G401 (cell line): ENCODE data around the gene PDZD2. TPM values are rescaled to one million over a fixed set of nuclear protein-coding genes. Genes with fewer than 3 reads are reported as not detected.
"Not testable (repeated sequence)": the region's sequence is repeated elsewhere in the genome, so short reads cannot be mapped to it uniquely, and the experiment has no call there.

Source experiments
- DNase-seq: peaks from one replicate; pipeline ENCODE4 v3.0.0-alpha.2; 2015; ENCODE audit warnings: low spot score
- in situ Hi-C: cut with HindIII; loops from 2 replicates; pipeline ENCODE4 v1.10.0; 2016; ENCODE audit warnings: low sequenced_read_pairs, mixed read lengths
- total RNA-seq: library from RNA; depleted of rRNA; stranded (reverse); fragments of >200 nt; shearing (Covaris generic); gene quantifications from 2 replicates; pipeline ENCODE4 v1.2.3, GENCODE V29; 2014

The PDZD2 gene
- total RNA-seq, 1 experiment from 2014 or later, result 9.3 TPM

- in situ Hi-C loops, result no loop called here
- no peak for DNase-seq
Observed at GRCh38 chr5:32066448-32066847, 427.5 kb downstream of the PDZD2 start.

GRCh38 chr5:32067774-32068470, 429.0 kb downstream of the PDZD2 start:
- in situ Hi-C loops, result no loop called here
- no peak for DNase-seq

GRCh38 chr5:32068561-32068960, 429.6 kb downstream of the PDZD2 start:
- DNase-seq, result no peak
- in situ Hi-C loops, result no loop called here

DNA sequence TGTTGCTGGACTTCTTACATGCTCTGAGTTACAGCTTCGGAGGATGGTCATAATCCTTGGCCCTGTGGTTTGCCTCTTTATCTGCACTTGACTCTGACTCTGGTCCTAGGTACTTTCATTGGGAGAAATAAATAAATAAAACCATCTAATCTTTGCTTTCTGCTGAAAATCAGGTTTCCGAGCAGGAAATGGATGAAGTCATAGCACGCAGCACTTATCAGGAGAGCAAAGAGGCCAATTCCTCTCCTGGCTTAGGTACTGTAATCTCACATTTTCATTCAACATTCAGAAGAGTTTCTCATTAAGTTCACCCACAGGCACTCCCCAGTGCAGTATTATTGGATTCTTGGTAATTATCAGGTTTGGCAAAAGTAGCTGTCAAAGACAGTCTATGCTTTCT, 430.5 kb downstream of the PDZD2 start:
- DNase-seq, result no peak
- in situ Hi-C loops, result no loop called here

GRCh38 chr5:32071351-32071944, 432.5 kb downstream of the PDZD2 start:
- DNase-seq, result no peak
- in situ Hi-C loops, result no loop called here

GRCh38 chr5:32072054-32072453, 433.1 kb downstream of the PDZD2 start:
- in situ Hi-C loops, result no loop called here
- no peak for DNase-seq

GRCh38 chr5:32074401-32074800, 435.5 kb downstream of the PDZD2 start:
- no peak for DNase-seq
- in situ Hi-C loops, result no loop called here

DNA sequence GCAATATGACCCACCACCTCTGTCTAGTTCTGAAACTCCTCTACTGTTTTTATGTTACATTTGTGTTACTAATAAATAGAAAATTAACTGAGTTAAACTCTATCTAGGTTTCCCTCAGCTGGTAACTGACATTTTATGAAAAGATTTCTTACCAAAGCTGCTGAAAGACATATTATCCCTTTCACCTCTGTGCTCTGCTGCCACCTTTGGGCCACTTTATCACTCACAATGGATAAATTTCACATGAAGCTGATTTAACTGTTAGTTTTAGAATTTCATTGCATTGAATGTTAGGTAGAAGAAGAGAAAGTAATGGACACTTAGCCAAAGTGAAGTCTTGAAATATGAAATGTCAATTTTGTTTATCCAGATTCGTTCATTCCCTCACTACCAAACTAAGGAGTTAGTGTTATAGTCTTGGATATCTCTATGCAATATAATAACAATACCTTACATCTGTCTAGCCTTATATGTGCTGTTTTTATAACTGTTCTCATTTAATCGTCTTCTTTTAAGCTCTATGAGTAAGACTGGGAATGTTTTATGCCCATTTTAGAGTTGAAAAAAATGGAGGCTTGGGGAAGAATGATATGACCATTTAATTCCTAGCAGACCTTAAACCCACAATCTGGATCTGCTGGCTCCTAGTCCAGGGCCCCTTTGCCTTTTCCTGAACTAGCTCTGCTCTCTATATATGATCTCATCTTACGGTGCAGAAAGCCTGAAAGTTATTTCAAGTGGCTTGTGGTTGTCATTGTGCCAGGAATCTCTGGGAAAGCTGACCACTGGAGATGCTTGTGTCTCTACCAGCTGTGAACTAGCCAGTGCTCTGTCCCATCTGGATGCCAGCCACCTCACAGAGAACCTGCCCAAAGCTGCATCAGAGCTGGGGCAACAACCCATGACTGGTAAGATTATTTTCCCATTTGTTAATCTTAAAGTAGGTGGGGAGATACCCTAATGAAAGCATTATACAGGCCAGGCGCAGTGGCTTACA, 438.1 kb downstream of the PDZD2 start:
- peak; percentile 49 for DNase-seq
- in situ Hi-C loops, result no loop called here

DNA sequence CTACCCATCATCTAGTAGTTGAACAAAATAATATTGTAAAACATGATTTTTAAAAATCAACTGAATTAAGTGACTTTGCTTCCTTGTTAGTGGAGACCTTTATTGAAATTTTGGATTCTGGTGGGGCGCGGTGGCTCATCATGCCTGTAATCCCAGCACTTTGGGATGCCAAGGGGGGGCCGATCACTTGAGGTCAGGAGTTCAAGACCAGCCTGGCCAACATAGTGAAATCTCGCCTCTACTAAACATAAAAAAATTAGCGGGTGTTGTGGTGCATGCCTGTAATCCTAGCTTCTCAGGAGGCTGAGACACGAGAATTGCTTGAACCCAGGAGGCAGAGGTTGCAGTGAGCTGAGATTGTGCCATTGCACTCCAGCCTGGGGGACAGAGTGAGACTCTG, 439.9 kb downstream of the PDZD2 start:
- in situ Hi-C loops, DNase-seq: not testable (repeated sequence)

GRCh38 chr5:32080565-32080964, 441.6 kb downstream of the PDZD2 start:
- in situ Hi-C loops, DNase-seq: not testable (repeated sequence)

DNA sequence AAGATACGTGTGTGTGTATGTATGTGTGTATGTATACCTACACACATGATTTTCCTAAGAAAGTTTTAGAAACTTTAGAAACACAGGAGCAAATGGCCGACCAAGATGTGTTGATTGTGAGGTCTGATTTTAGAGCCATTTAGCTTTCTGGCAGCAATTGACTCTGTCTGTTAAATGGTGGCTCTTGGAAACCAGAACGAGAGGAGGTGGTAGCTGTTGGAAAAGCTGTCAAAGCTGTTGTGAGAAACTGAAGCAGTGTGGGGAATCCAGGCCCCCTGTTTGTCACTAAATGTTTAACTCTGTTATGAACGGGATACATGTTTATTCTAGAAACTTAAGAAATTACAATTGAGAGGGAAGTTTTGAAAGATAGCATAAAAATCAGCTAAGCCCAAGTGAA, 443.8 kb downstream of the PDZD2 start:
- in situ Hi-C loops, result no loop called here
- no peak for DNase-seq

- DNase-seq, result peak; percentile 34
Observed at GRCh38 chr5:32083981-32084430, 445.1 kb downstream of the PDZD2 start.

GRCh38 chr5:32087086-32088082, 448.5 kb downstream of the PDZD2 start:
- in situ Hi-C loops, result no loop called here

More at GRCh38 chr5:32083981-32084430, 445.1 kb downstream of the PDZD2 start:
- in situ Hi-C loops, result no loop called here

GRCh38 chr5:32088214-32088613, 449.3 kb downstream of the PDZD2 start:
- in situ Hi-C loops, result no loop called here
- DNase-seq, result no peak

More at GRCh38 chr5:32087086-32088082, 448.5 kb downstream of the PDZD2 start:
- no peak for DNase-seq

DNA sequence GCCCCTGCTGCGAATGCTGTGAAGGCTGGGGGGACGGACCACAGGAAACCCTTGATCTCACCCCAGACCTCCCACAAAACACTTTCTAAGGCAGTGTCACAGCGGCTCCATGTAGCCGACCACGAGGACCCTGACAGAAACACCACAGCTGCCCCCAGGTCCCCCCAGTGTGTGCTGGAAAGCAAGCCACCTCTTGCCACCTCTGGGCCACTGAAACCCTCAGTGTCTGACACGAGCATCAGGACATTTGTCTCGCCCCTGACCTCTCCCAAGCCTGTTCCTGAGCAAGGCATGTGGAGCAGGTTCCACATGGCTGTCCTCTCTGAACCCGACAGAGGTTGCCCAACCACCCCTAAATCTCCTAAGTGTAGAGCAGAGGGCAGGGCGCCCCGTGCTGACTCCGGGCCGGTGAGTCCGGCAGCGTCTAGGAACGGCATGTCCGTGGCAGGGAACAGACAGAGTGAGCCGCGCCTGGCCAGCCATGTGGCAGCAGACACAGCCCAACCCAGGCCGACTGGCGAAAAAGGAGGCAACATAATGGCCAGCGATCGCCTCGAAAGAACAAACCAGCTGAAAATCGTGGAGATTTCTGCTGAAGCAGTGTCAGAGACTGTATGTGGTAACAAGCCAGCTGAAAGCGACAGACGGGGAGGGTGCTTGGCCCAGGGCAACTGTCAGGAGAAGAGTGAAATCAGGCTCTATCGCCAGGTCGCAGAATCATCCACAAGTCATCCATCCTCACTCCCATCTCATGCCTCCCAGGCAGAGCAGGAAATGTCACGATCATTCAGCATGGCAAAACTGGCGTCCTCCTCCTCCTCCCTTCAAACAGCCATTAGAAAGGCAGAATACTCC, 450.4 kb downstream of the PDZD2 start:
- in situ Hi-C loops, result no loop called here
- DNase-seq, result no peak

DNA sequence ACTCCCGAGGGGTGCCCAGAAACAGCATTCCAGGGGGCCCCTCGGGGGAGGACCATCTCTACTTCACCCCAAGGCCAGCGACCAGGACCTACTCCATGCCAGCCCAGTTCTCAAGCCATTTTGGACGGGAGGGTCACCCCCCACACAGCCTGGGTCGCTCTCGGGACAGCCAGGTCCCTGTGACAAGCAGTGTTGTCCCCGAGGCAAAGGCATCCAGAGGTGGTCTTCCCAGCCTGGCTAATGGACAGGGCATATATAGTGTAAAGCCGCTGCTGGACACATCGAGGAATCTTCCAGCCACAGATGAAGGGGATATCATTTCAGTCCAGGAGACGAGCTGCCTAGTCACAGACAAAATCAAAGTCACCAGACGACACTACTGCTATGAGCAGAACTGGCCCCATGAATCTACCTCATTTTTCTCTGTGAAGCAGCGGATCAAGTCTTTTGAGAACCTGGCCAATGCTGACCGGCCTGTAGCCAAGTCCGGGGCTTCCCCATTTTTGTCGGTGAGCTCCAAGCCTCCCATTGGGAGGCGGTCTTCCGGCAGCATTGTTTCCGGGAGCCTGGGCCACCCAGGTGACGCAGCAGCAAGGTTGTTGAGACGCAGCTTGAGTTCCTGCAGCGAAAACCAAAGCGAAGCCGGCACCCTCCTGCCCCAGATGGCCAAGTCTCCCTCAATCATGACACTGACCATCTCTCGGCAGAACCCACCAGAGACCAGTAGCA, 451.3 kb downstream of the PDZD2 start:
- no peak for DNase-seq
- in situ Hi-C loops, result no loop called here

DNA sequence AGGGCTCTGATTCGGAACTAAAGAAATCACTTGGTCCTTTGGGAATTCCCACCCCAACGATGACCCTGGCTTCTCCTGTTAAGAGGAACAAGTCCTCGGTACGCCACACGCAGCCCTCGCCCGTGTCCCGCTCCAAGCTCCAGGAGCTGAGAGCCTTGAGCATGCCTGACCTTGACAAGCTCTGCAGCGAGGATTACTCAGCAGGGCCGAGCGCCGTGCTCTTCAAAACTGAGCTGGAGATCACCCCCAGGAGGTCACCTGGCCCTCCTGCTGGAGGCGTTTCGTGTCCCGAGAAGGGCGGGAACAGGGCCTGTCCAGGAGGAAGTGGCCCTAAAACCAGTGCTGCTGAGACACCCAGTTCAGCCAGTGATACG, 451.8 kb downstream of the PDZD2 start:
- DNase-seq, result no peak
- in situ Hi-C loops, result no loop called here
